ENCODE measurements around the gene OR2T10.
"Not testable (repeated sequence)": the region's sequence is repeated elsewhere in the genome, so short reads cannot be mapped to it uniquely, and the experiment has no call there.

OR2T10 gene, protein sequence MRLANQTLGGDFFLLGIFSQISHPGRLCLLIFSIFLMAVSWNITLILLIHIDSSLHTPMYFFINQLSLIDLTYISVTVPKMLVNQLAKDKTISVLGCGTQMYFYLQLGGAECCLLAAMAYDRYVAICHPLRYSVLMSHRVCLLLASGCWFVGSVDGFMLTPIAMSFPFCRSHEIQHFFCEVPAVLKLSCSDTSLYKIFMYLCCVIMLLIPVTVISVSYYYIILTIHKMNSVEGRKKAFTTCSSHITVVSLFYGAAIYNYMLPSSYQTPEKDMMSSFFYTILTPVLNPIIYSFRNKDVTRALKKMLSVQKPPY

DNA sequence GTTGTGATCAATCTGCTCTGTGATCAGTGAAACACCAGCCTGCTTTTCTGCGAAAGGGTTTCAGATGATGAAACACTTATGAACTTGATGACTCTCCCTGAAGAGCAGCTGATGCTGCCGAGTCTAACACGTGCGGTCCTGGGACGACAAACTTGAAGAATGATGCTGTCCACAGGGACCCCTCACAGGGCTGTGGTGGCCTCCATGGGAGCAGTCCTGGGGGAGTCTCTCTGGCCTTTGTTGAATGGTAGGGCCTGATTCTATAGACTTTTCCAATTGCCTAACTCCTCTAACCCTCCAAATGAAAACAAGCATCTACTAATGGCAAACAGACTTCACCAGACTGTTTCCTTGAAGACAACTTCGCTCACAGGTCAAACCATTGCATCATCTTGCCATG, at the start of gene OR2T10:
Gene OR2T10, minus strand, starts transcription at position 112 of the 400 bp plus-strand sequence. CDS start 3,932 bp downstream, outside the sequence.
- H3K4me1 ChIP-seq (ENCODE audit: control insufficient read depth, insufficient read depth, low read length): no peaks in the 10 kb centered on the region
- H3K9me3 ChIP-seq (ENCODE audit: control insufficient read depth, insufficient read depth, low read length): peaks cover 85% of the 10 kb centered on the region
- no peaks in the 10 kb centered on the region for H3K36me3 ChIP-seq (ENCODE audit: control insufficient read depth, insufficient read depth, low read length)
- no peak within 1 kb of the TSS for H3K9ac ChIP-seq (ENCODE audit: low read depth, low read length)
- no peak within 1 kb of the TSS for H3K4me3 ChIP-seq (ENCODE audit: low read depth, low read length)
- H3K27ac ChIP-seq (ENCODE audit: low read depth, low read length): no peak within 1 kb of the TSS
- no peaks in the 10 kb centered on the region for H3K27me3 ChIP-seq (ENCODE audit: control insufficient read depth, insufficient read depth, low read length)

GRCh38 chr1:248645178-248645577, 47.7 kb upstream of the OR2T10 start, which contains the start of gene OR2T35:
Gene OR2T35 (minus strand): TSS chr1:248645278. CDS start chr1:248639258, 6,020 bp downstream.
- H3K4me1 ChIP-seq (ENCODE audit: control insufficient read depth, insufficient read depth, low read length); H3K4me3 ChIP-seq (ENCODE audit: low read depth, low read length); H3K9me3 ChIP-seq (ENCODE audit: control insufficient read depth, insufficient read depth, low read length); H3K9ac ChIP-seq (ENCODE audit: low read depth, low read length); H3K27me3 ChIP-seq (ENCODE audit: control insufficient read depth, insufficient read depth, low read length); H3K27ac ChIP-seq (ENCODE audit: low read depth, low read length); H3K36me3 ChIP-seq (ENCODE audit: control insufficient read depth, insufficient read depth, low read length): not testable (repeated sequence)

DNA sequence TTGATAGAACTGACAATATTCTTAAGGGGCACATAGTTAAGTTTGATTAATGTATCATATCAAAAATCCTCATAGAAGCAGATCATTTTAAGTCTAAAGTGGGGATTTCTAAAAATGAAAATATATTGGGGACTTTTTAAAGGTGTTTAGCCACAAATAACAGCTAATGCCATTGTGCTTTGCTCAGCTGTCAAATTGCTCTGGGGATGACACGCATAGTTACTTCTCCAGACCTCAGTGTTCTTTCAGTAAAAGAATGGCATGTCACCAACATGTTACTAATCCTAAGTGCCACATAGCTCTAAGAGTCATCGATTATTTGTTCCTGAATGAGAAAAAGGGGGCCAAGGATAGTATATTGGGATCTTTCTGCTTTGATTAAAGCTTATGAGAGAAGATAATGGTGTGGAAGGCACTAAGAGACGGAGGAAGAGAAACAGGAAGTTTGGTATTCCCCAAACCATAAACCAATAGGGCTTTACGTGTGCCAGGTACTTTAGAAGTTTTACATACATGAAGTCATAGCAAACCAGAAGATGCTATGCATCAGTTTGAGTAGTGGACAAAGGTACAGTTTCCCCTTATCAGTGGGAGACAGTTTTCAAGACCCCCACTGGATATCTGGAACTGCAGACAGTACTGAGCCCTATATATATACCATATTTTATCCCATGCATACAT, 45.6 kb upstream of the OR2T10 start:
- not testable (repeated sequence) for H3K27me3 ChIP-seq (ENCODE audit: control insufficient read depth, insufficient read depth, low read length); H3K9me3 ChIP-seq (ENCODE audit: control insufficient read depth, insufficient read depth, low read length); H3K9ac ChIP-seq (ENCODE audit: low read depth, low read length); H3K27ac ChIP-seq (ENCODE audit: low read depth, low read length); H3K4me1 ChIP-seq (ENCODE audit: control insufficient read depth, insufficient read depth, low read length); H3K36me3 ChIP-seq (ENCODE audit: control insufficient read depth, insufficient read depth, low read length); H3K4me3 ChIP-seq (ENCODE audit: low read depth, low read length)

DNA sequence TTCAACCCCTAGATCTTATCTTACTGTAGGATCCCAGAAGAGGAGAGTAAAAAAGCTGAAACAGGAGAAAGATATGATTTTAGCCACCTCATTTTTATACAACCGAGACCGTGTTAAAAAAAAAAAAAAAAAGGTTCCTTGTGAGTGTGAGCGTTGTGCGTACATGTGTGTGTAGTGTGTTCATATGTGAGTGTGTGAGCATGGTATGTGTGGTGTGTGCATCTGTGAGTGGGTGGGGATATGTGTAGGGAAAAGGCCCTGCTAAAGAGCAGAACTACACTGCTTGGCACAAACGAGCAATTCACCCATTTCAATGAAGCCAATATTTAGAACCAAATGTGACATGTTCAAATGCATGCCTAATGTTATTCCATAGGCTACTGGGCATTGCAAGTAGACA, 44.1 kb upstream of the OR2T10 start:
- not testable (repeated sequence) for H3K4me3 ChIP-seq (ENCODE audit: low read depth, low read length); H3K9me3 ChIP-seq (ENCODE audit: control insufficient read depth, insufficient read depth, low read length); H3K27ac ChIP-seq (ENCODE audit: low read depth, low read length); H3K4me1 ChIP-seq (ENCODE audit: control insufficient read depth, insufficient read depth, low read length); H3K9ac ChIP-seq (ENCODE audit: low read depth, low read length); H3K27me3 ChIP-seq (ENCODE audit: control insufficient read depth, insufficient read depth, low read length); H3K36me3 ChIP-seq (ENCODE audit: control insufficient read depth, insufficient read depth, low read length)

- H3K9me3 ChIP-seq (ENCODE audit: control insufficient read depth, insufficient read depth, low read length); H3K4me3 ChIP-seq (ENCODE audit: low read depth, low read length); H3K27ac ChIP-seq (ENCODE audit: low read depth, low read length); H3K27me3 ChIP-seq (ENCODE audit: control insufficient read depth, insufficient read depth, low read length); H3K36me3 ChIP-seq (ENCODE audit: control insufficient read depth, insufficient read depth, low read length); H3K9ac ChIP-seq (ENCODE audit: low read depth, low read length); H3K4me1 ChIP-seq (ENCODE audit: control insufficient read depth, insufficient read depth, low read length): not testable (repeated sequence)
Observed at GRCh38 chr1:248640906-248641305, 43.4 kb upstream of the OR2T10 start.

DNA sequence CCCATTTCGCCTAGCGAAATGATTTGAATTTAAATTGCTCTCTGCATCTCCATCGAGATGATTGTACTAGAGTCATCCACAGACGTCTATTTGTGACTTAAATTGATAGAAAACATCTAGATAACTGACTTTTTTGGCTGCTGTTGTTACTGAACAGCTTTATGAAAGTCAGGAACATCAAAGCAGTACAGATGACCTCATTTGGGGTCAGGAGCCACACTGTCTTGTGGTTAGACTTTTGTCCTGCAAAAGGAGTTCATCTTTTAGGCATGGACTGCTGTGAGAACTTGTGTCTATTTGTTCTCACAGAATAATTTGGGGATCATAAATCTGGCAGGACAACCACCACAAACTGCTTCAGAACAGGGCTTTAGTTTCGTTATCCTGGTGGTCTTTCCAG, 42.2 kb upstream of the OR2T10 start:
- not testable (repeated sequence) for H3K4me3 ChIP-seq (ENCODE audit: low read depth, low read length); H3K4me1 ChIP-seq (ENCODE audit: control insufficient read depth, insufficient read depth, low read length); H3K36me3 ChIP-seq (ENCODE audit: control insufficient read depth, insufficient read depth, low read length); H3K9me3 ChIP-seq (ENCODE audit: control insufficient read depth, insufficient read depth, low read length); H3K27me3 ChIP-seq (ENCODE audit: control insufficient read depth, insufficient read depth, low read length); H3K27ac ChIP-seq (ENCODE audit: low read depth, low read length); H3K9ac ChIP-seq (ENCODE audit: low read depth, low read length)

GRCh38 chr1:248636612-248637011, 39.1 kb upstream of the OR2T10 start:
- H3K27ac ChIP-seq (ENCODE audit: low read depth, low read length); H3K4me1 ChIP-seq (ENCODE audit: control insufficient read depth, insufficient read depth, low read length); H3K36me3 ChIP-seq (ENCODE audit: control insufficient read depth, insufficient read depth, low read length); H3K27me3 ChIP-seq (ENCODE audit: control insufficient read depth, insufficient read depth, low read length); H3K4me3 ChIP-seq (ENCODE audit: low read depth, low read length); H3K9ac ChIP-seq (ENCODE audit: low read depth, low read length); H3K9me3 ChIP-seq (ENCODE audit: control insufficient read depth, insufficient read depth, low read length): not testable (repeated sequence)

GRCh38 chr1:248634991-248635390, 37.5 kb upstream of the OR2T10 start, which contains the start of gene OR2T11:
Gene OR2T11 (minus strand): TSS chr1:248635091. CDS start chr1:248627128, 7,963 bp downstream.
- H3K36me3 ChIP-seq (ENCODE audit: control insufficient read depth, insufficient read depth, low read length); H3K27me3 ChIP-seq (ENCODE audit: control insufficient read depth, insufficient read depth, low read length); H3K9ac ChIP-seq (ENCODE audit: low read depth, low read length); H3K27ac ChIP-seq (ENCODE audit: low read depth, low read length); H3K4me1 ChIP-seq (ENCODE audit: control insufficient read depth, insufficient read depth, low read length); H3K4me3 ChIP-seq (ENCODE audit: low read depth, low read length): not testable (repeated sequence)
- H3K9me3 ChIP-seq (ENCODE audit: control insufficient read depth, insufficient read depth, low read length): peaks cover 23% of the 10 kb centered on the region

DNA sequence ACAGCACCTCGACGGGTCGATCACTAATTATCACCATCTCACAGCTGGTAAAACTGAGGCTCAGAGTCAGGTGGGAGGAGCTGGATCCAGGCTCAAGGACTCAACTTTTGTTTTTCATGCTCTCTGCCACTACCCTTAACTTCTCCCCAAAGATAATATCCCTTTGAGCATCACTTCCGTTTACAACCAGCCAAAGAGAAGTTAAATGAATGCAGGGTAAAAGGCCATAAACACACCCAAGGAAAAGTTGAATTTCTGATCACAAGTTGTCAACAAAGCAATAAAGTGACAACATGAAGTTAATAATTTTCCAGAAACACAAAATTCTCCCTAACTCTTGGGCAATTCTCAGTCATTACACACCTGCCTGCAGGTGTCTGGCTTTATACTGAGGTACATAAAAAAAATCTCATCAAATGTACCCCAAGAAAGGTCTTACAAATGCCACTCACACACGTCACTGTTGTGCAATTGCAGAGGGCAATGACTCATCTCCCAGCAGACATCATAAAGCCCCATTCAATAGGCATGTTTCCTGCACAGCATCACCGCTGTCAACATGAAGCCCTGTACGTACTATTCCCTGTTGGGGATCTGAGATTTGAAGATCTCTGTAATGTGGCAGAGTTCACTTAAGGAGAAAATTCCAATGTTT, 34.0 kb upstream of the OR2T10 start:
- Histone ChIP-seq H3K27me3 (ENCODE audit: control insufficient read depth, insufficient read depth, low read length) (no peaks in the 10 kb centered on the region), H3K36me3 (ENCODE audit: control insufficient read depth, insufficient read depth, low read length) (no peaks in the 10 kb centered on the region), H3K9ac (ENCODE audit: low read depth, low read length) (no peak overlapping the region), H3K9me3 (ENCODE audit: control insufficient read depth, insufficient read depth, low read length) (peaks cover 58% of the 10 kb centered on the region), H3K4me1 (ENCODE audit: control insufficient read depth, insufficient read depth, low read length) (no peaks in the 10 kb centered on the region), H3K4me3 (ENCODE audit: low read depth, low read length) (no peak overlapping the region), H3K27ac (ENCODE audit: low read depth, low read length) (no peak overlapping the region)

DNA sequence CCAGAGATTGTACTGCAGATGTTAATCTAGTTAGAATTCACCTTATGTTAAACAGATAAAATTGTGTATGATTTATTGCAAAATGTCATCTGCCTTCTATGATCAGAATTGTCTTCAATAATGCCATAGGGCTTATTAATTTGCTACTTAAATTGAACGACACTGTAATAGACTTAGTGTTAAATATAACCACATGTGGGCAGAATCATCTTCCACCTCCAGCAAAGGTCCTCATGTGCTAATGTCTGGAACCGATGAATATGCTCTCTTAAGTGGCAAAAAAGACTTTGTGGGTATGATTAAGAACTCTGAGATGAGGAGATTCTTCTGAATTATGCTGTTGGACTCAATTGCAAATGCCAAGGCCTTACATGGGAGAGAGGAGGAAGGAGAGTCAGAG, 33.1 kb upstream of the OR2T10 start:
- H3K9me3 ChIP-seq (ENCODE audit: control insufficient read depth, insufficient read depth, low read length): peaks cover 67% of the 10 kb centered on the region
- H3K36me3 ChIP-seq (ENCODE audit: control insufficient read depth, insufficient read depth, low read length): no peaks in the 10 kb centered on the region
- no peaks in the 10 kb centered on the region for H3K27me3 ChIP-seq (ENCODE audit: control insufficient read depth, insufficient read depth, low read length)
- no peak overlapping the region for H3K9ac ChIP-seq (ENCODE audit: low read depth, low read length)
- no peak overlapping the region for H3K4me3 ChIP-seq (ENCODE audit: low read depth, low read length)
- no peak overlapping the region for H3K27ac ChIP-seq (ENCODE audit: low read depth, low read length)
- no peaks in the 10 kb centered on the region for H3K4me1 ChIP-seq (ENCODE audit: control insufficient read depth, insufficient read depth, low read length)

Data from HUES48 (cell line).